HK-2 (cell line): ENCODE data around the gene ASCC1.
A peak's percentile ranks its signal among the peaks of the same experiment; 100 is the strongest.
"Not testable (repeated sequence)": the region's sequence is repeated elsewhere in the genome, so short reads cannot be mapped to it uniquely, and the experiment has no call there.

Experiments used
- DNase-seq: peaks from one replicate; pipeline ENCODE4 v3.0.0-alpha.2; 2018; ENCODE audit not compliant: unreplicated experiment

Gene ASCC1

GRCh38 chr10:72215611-72216549 lies at the start of gene ASCC1, which contains the start of gene ANAPC16:
Gene ASCC1, minus strand, starts transcription at chr10:72216276. Its CDS starts 2,978 bp downstream, at chr10:72213298.
Gene ANAPC16, plus strand, starts transcription at chr10:72216012. Its CDS starts 7,903 bp downstream, at chr10:72223915.
- peak; percentile 98 for DNase-seq

GRCh38 chr10:72265508-72265907 lies 49.4 kb upstream of the ASCC1 start:
- DNase-seq: no peak

- DNase-seq: no peak
Observed at GRCh38 chr10:72264536-72264935, 48.5 kb upstream of the ASCC1 start.

GRCh38 chr10:72263613-72264241 lies 47.7 kb upstream of the ASCC1 start:
- DNase-seq: peak; percentile 40

GRCh38 chr10:72261784-72262404 lies 45.8 kb upstream of the ASCC1 start:
- no peak for DNase-seq

- DNase-seq: peak; percentile 97
Observed at GRCh38 chr10:72260976-72261783, 45.1 kb upstream of the ASCC1 start.

GRCh38 chr10:72260239-72260975 lies 44.3 kb upstream of the ASCC1 start:
- DNase-seq: no peak

- no peak for DNase-seq
Observed at GRCh38 chr10:72259491-72260238, 43.6 kb upstream of the ASCC1 start.

GRCh38 chr10:72258617-72259016 lies 42.5 kb upstream of the ASCC1 start:
- no peak for DNase-seq

GRCh38 chr10:72257051-72257892 lies 41.2 kb upstream of the ASCC1 start:
- DNase-seq: no peak

- DNase-seq: no peak
Observed at GRCh38 chr10:72255977-72256729, 40.1 kb upstream of the ASCC1 start.

- peak; percentile 67 for DNase-seq
Observed at GRCh38 chr10:72254813-72255568, 38.9 kb upstream of the ASCC1 start.

- no peak for DNase-seq
Observed at GRCh38 chr10:72253578-72253977, 37.5 kb upstream of the ASCC1 start.

GRCh38 chr10:72252972-72253371 lies 36.9 kb upstream of the ASCC1 start:
- DNase-seq: no peak

GRCh38 chr10:72251635-72252034 lies 35.6 kb upstream of the ASCC1 start:
- no peak for DNase-seq

GRCh38 chr10:72250666-72251065 lies 34.6 kb upstream of the ASCC1 start:
- no peak for DNase-seq

GRCh38 chr10:72249176-72249862 lies 33.2 kb upstream of the ASCC1 start:
- DNase-seq: not testable (repeated sequence)
